KMS-11 (cell line): ENCODE measurements around the gene VAV3.
A peak's percentile ranks its signal among the peaks of the same experiment; 100 is the strongest.

Experiments used
- H2AFZ ChIP-seq: fragments of 200-600 bp; sonication (generic); 2 replicates; pipeline ENCODE4 v1.6.1; 2016; ENCODE audit warnings: antibody characterized with exemption, mixed run types, low read depth
- H3K27ac ChIP-seq: fragments of 200-600 bp; sonication (generic); 2 replicates; pipeline ENCODE4 v1.6.1; 2016; ENCODE audit warnings: mild to moderate bottlenecking, mixed run types
- H3K27me3 ChIP-seq: fragments of 200-600 bp; sonication (generic); 2 replicates; pipeline ENCODE4 v1.6.1; 2017; ENCODE audit warnings: mild to moderate bottlenecking, low read depth, mixed run types, moderate library complexity; ENCODE audit not compliant: insufficient read depth
- H3K36me3 ChIP-seq: fragments of 200-600 bp; sonication (generic); 2 replicates; pipeline ENCODE4 v1.6.1; 2017; ENCODE audit warnings: mild to moderate bottlenecking, mixed run types; ENCODE audit not compliant: insufficient read depth
- H3K4me1 ChIP-seq: fragments of 200-600 bp; sonication (generic); 2 replicates; pipeline ENCODE4 v1.6.1; 2016; ENCODE audit warnings: mild to moderate bottlenecking, low read depth, mixed run types; ENCODE audit not compliant: poor library complexity, severe bottlenecking
- H3K4me2 ChIP-seq: fragments of 200-600 bp; sonication (generic); 2 replicates; pipeline ENCODE4 v1.7.0; 2016; ENCODE audit warnings: mild to moderate bottlenecking, mixed run types
- H3K4me3 ChIP-seq: fragments of 200-600 bp; sonication (generic); IDR thresholded peaks from 2 replicates; pipeline ENCODE4 v1.6.1; 2017; ENCODE audit warnings: low read depth, low read length, mixed read lengths; ENCODE audit not compliant: insufficient read depth
- H3K79me2 ChIP-seq: fragments of 200-600 bp; sonication (generic); 2 replicates; pipeline ENCODE4 v1.6.1; 2016; ENCODE audit warnings: low read depth, mixed run types; ENCODE audit not compliant: insufficient read depth
- H3K9ac ChIP-seq: fragments of 200-600 bp; sonication (generic); 2 replicates; pipeline ENCODE4 v1.6.1; 2016; ENCODE audit warnings: mild to moderate bottlenecking, mixed run types
- H4K20me1 ChIP-seq: fragments of 200-600 bp; sonication (generic); 2 replicates; pipeline ENCODE4 v1.6.1; 2016; ENCODE audit warnings: mild to moderate bottlenecking, mixed run types; ENCODE audit not compliant: insufficient read depth
- CTCF ChIP-seq: fragments of 200-600 bp; sonication (generic); conservative IDR thresholded peaks from 2 replicates; pipeline ENCODE4 v1.6.1; 2017; ENCODE audit warnings: low read depth, mild to moderate bottlenecking, antibody characterized with exemption, low read length, moderate library complexity, mixed read lengths

The VAV3 gene

GRCh38 chr1:107530543-107530942, 434.4 kb downstream of the VAV3 start:
- H3K27ac ChIP-seq, result no peak overlapping the region
- TF ChIP-seq CTCF, result no peak

GRCh38 chr1:107529511-107530149, 435.4 kb downstream of the VAV3 start:
- no peaks in the 10 kb centered on the region for H3K36me3 ChIP-seq
- no peak overlapping the region for H2AFZ ChIP-seq
- no peaks in the 10 kb centered on the region for H3K79me2 ChIP-seq
- H3K27ac ChIP-seq, result no peak overlapping the region
- peak; percentile 80 for TF ChIP-seq CTCF
- no peak overlapping the region for H3K4me3 ChIP-seq
- H4K20me1 ChIP-seq, result no peaks in the 10 kb centered on the region
- no peak overlapping the region for H3K4me2 ChIP-seq
- H3K9ac ChIP-seq, result no peak overlapping the region
- no peaks in the 10 kb centered on the region for H3K27me3 ChIP-seq
- peaks cover 4% of the 10 kb centered on the region for H3K4me1 ChIP-seq

More at GRCh38 chr1:107530543-107530942, 434.4 kb downstream of the VAV3 start:
- Histone ChIP-seq H2AFZ (no peak overlapping the region), H3K4me3 (no peak overlapping the region), H3K36me3 (no peaks in the 10 kb centered on the region), H3K4me1 (peaks cover 4% of the 10 kb centered on the region), H3K27me3 (no peaks in the 10 kb centered on the region), H4K20me1 (no peaks in the 10 kb centered on the region), H3K79me2 (no peaks in the 10 kb centered on the region), H3K4me2 (no peak overlapping the region), H3K9ac (no peak overlapping the region)

GRCh38 chr1:107526524-107527198, 438.3 kb downstream of the VAV3 start:
- no peak overlapping the region for H3K27ac ChIP-seq
- no peak overlapping the region for H3K4me3 ChIP-seq
- no peak overlapping the region for H3K4me2 ChIP-seq

GRCh38 chr1:107525961-107526360, 439.0 kb downstream of the VAV3 start:
- Histone ChIP-seq H2AFZ (no peak overlapping the region), H3K4me3 (no peak overlapping the region), H3K27ac (no peak overlapping the region), H3K79me2 (no peaks in the 10 kb centered on the region), H3K9ac (no peak overlapping the region), H3K27me3 (no peaks in the 10 kb centered on the region), H3K4me2 (no peak overlapping the region), H3K36me3 (no peaks in the 10 kb centered on the region), H4K20me1 (no peaks in the 10 kb centered on the region), H3K4me1 (peaks cover 4% of the 10 kb centered on the region)
- TF ChIP-seq CTCF, result no peak

More at GRCh38 chr1:107526524-107527198, 438.3 kb downstream of the VAV3 start:
- Histone ChIP-seq H3K36me3 (no peaks in the 10 kb centered on the region), H3K4me1 (peaks cover 4% of the 10 kb centered on the region), H3K9ac (no peak overlapping the region), H2AFZ (no peak overlapping the region), H3K27me3 (no peaks in the 10 kb centered on the region), H3K79me2 (no peaks in the 10 kb centered on the region), H4K20me1 (no peaks in the 10 kb centered on the region)
- TF ChIP-seq CTCF, result no peak
